ENCODE results near the gene BSDC1. TPM values are rescaled to one million over a fixed set of nuclear protein-coding genes. Genes with fewer than 3 reads are reported as not detected.

BSDC1 gene
- total and polyA plus RNA-seq, 9 donors = 54.9 to 107 (median 72.9) TPM

GRCh38 chr1:32331549-32331948 is 62.7 kb downstream of the BSDC1 start:
- H3K36me3 ChIP-seq = no peaks in the 10 kb centered on the region
- H3K4me1 ChIP-seq (ENCODE audit: insufficient read depth) = no peaks in the 10 kb centered on the region
- DNase-seq = no peak
- no peaks in the 10 kb centered on the region for H3K9me3 ChIP-seq
- WGBS, 3 donors = 79 to 85% (median 82%) methylated on average over 12 of the region's 12 CpGs
- intact Hi-C loops (cut with DNase I) = no loop called here
- H3K27ac ChIP-seq = no peak overlapping the region
- no peaks in the 10 kb centered on the region for H3K27me3 ChIP-seq
- H3K4me3 ChIP-seq = no peak overlapping the region
- TF ChIP-seq CTCF (IDR thresholded peaks at IDR 0.05) (no peak), EP300 (IDR thresholded peaks at IDR 0.05) (no peak), POLR2A (IDR thresholded peaks at IDR 0.05) (no peak)

GRCh38 chr1:32330558-32331151 is 63.6 kb downstream of the BSDC1 start:
- no peaks in the 10 kb centered on the region for H3K9me3 ChIP-seq
- no peak overlapping the region for H3K27ac ChIP-seq
- intact Hi-C loops (cut with DNase I) = no loop called here
- no peak for DNase-seq
- no peak overlapping the region for H3K4me3 ChIP-seq
- H3K4me1 ChIP-seq (ENCODE audit: insufficient read depth) = no peaks in the 10 kb centered on the region
- TF ChIP-seq EP300 (IDR thresholded peaks at IDR 0.05) = no peak
- no peak for TF ChIP-seq POLR2A (IDR thresholded peaks at IDR 0.05)
- TF ChIP-seq CTCF (IDR thresholded peaks at IDR 0.05) = no peak
- WGBS, 3 donors = 79 to 82% (median 81%) methylated on average over 12 of the region's 12 CpGs
- H3K27me3 ChIP-seq = no peaks in the 10 kb centered on the region
- no peaks in the 10 kb centered on the region for H3K36me3 ChIP-seq

GRCh38 chr1:32329931-32330466 is 64.2 kb downstream of the BSDC1 start:
- TF ChIP-seq CTCF (IDR thresholded peaks at IDR 0.05) = no peak
- TF ChIP-seq EP300 (IDR thresholded peaks at IDR 0.05) = no peak
- no peak for TF ChIP-seq POLR2A (IDR thresholded peaks at IDR 0.05)
- Histone ChIP-seq H3K4me1 (ENCODE audit: insufficient read depth) (no peaks in the 10 kb centered on the region), H3K9me3 (no peaks in the 10 kb centered on the region), H3K4me3 (no peak overlapping the region), H3K27ac (no peak overlapping the region), H3K36me3 (no peaks in the 10 kb centered on the region), H3K27me3 (no peaks in the 10 kb centered on the region)
- intact Hi-C loops (cut with DNase I) = no loop called here
- 76 to 85% (median 82%) methylated on average over 4 of the region's 4 CpGs for WGBS, 3 donors
- no peak for DNase-seq

GRCh38 chr1:32327204-32327603 is 67.0 kb downstream of the BSDC1 start:
- 92 to 99% (median 97%) methylated on average over 11 of the region's 11 CpGs for WGBS, 3 donors
- Histone ChIP-seq H3K27ac (no peak overlapping the region), H3K4me1 (ENCODE audit: insufficient read depth) (no peaks in the 10 kb centered on the region), H3K9me3 (no peaks in the 10 kb centered on the region), H3K4me3 (no peak overlapping the region), H3K36me3 (no peaks in the 10 kb centered on the region), H3K27me3 (no peaks in the 10 kb centered on the region)
- intact Hi-C loops (cut with DNase I) = no loop called here
- DNase-seq = no peak
- TF ChIP-seq EP300 (IDR thresholded peaks at IDR 0.05) = no peak
- no peak for TF ChIP-seq CTCF (IDR thresholded peaks at IDR 0.05)
- no peak for TF ChIP-seq POLR2A (IDR thresholded peaks at IDR 0.05)

Measured in ovary (tissue), 9 donors.